Measurements from ENCODE around the gene CHD8.
"Not testable (repeated sequence)": the region's sequence is repeated elsewhere in the genome, so short reads cannot be mapped to it uniquely, and the experiment has no call there.

CHD8 gene

DNA sequence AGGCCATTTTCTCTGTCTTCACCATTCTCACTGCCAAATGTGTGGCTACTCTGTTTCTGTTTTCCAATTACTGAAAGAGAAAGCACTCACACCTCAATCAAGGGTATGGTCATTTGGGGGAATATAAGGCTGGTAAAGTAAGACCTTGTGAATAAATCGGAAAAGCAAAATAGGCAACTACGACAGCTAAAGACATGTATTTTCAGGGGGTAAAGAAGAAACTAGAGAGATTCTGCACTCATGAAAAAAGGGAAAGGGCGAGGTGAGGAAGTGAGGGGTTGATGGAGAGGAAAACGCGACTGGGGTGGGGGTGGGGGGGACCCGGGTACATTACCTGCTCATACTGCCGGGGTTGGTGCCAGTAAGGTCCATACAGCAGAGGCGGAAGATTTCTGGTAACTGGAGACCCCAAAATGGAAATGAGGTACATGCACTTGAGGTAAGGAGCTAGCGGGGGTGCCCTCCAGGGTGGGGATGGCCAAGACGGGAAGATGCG lies 19.3 kb downstream of the CHD8 start:
- no peak for DNase-seq (ENCODE audit: low spot score)

DNA sequence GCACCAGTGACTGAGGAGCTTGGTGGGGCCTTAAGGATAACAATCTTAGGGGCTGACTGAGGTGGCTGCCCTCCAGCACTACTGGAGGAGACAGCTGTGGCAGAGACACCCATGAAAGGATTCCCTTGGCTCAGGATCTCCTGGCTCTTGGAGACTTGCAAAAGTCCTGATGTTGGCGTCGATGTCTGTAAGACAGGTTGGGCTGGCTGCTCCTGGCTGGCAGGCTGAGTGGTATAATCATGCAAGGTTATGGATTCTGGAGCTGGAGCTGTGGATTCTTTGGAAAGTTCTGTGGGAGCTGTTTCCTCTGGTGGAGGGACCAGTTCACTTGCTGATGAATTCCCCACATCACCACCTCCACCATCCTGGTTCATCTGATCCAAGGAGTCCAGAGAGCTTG lies 24.8 kb downstream of the CHD8 start:
- no peak for DNase-seq (ENCODE audit: low spot score)

DNA sequence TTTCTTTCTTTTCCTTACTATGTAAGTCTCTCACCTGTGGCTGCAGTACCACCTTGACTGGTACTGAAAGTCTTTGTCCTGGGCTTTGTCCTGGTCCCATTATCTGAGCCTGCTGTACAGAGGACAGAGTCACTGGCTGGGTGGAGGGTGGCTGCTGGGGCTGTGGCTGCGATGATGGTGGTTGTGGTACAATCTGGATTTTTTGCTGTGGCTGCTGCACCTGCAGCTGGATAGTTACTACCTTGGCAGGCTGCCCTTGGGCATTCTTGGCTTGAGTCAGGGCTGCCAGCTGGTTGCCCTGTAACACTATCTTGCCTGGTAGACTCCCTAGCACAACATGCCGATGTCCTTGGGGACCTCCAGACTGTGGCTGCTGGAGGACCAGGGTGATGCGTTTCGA lies 27.0 kb downstream of the CHD8 start:
- no peak for DNase-seq (ENCODE audit: low spot score)

DNA sequence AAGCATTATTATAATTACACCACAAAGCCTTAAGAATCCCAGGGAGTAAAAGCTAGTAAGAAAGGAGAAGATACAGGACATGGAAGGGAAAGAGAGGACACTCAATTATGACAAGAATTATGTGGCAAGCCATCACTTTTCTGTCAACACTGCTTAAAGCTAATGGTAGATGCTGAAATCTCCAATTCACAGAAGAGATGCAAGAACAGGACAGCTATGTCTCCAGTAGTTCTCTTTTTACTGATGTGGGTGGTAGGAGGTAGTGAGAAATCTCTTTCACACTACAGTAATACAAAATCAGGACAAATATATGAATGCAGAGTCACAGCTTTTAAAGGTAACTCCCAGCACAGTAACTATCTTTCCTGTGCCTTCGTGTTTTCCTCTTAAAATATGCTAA lies 29.2 kb downstream of the CHD8 start:
- no peak for DNase-seq (ENCODE audit: low spot score)

DNA sequence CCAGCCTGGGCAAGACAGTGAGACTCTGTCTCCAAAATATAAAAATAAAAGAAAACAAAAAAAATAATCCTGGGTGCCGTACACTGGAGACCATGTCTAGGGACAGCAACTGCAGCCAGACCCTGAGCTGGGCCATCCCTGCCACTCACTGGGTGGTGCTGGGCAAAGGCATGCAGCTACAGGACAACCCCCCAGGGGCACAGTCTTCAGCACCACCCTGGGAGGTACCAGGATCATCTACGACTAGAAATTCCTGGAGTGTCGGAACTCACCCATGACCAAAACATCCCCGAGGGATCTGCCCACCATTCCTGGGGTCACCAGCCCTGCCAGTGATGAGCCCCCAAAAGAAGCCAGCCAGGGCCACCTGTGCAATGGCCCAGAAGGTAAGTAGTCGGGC lies 36.4 kb downstream of the CHD8 start:
- DNase-seq (ENCODE audit: low spot score): no peak

DNA sequence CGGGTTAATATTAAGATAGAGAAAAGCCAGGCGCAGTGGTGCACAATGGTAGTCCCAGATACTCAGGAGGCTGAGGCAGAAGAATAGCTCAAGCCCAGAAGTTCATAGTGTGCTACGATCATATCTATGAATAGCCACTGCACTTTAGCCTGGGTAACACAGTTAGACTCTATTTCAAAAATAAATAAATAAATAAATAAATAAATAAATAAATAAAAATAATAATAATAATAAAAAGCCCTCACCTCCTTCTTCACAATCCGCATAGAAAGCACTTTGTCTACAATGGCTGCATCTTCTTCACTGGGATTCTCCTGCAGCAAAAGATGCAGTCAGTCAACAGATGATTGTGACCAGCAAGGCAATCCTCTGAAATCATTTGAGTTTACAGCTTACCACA lies 40.6 kb downstream of the CHD8 start:
- no peak for DNase-seq (ENCODE audit: low spot score)

DNA sequence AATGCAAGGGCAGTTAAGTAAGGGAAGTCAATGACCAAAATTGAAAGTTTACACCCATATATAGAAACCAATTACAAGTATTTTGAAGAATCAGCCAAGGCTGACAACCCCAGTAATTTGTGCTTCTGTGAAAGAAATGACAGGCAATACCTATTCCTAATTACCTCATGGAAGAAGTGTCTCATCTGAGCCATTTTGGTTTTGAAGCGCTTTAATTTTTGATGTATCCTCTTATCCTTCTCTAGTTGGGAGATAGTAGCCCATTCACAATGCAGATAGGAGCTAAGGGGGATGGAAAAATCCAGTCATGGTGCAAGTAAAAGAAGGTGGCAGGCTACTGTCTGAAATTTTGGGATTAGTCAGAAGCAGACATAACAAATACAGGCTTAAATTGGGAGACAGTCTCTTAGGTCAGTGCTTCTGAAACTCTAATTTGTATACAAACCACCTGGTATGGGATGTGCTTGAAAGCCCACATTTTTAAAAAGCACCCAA lies 41.7 kb downstream of the CHD8 start:
- no peak for DNase-seq (ENCODE audit: low spot score)

DNA sequence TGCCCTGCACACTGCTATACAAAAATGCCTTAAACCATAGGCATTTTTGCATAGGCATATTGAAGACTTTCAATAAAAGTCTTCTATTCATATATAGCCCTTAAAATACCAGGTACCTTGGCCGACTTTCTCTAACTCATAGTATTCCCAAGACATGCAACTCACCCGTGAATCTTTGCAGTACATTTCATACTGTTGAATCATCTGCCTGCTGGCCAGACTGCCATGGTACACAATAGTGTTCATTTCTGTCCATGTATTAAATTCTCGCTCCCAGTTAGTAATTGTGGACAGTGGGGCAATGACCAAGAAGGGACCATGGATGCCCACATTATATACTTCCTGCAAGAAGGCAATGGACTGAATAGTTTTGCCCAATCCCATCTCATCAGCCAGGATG lies 47.8 kb downstream of the CHD8 start:
- no peak for DNase-seq (ENCODE audit: low spot score)

DNA sequence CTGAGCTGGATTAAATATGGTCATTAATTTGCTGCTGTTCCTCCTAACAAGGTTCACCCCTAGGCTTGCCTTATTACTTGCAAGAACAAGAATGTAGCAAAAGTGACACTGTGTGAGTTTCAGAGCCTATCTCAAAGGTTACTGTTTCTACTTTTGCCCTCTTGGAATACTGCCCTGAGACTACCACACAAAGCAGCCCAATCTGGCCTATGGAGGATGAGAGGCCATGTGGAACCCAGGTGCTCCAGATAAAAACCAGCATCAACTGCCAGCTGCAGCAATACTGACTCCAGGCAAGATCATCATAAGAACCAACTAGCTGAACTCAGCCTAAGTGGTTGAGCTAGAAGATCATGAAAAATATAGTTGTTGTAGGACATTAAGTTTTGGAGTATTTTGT lies 49.7 kb downstream of the CHD8 start:
- DNase-seq (ENCODE audit: low spot score): no peak

DNA sequence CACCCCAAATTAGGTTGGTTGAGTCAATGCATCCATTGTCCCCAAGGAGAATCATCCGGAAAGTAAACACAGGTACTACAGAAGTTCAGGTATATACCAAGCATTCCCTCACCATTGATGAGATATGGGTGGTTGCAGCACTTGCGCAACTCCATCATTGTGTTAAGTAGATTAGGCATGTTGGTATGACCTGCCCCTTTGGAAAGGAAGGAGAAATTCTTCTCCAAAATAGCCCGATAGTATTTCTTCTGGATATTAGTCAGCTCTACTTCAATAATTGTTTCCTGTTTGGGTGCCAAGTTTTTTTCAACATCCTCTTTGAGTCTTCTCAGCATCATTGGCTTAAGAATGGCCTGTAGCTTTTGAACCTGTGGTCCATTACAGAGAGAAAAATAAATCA lies 50.8 kb downstream of the CHD8 start:
- no peak for DNase-seq (ENCODE audit: low spot score)

DNA sequence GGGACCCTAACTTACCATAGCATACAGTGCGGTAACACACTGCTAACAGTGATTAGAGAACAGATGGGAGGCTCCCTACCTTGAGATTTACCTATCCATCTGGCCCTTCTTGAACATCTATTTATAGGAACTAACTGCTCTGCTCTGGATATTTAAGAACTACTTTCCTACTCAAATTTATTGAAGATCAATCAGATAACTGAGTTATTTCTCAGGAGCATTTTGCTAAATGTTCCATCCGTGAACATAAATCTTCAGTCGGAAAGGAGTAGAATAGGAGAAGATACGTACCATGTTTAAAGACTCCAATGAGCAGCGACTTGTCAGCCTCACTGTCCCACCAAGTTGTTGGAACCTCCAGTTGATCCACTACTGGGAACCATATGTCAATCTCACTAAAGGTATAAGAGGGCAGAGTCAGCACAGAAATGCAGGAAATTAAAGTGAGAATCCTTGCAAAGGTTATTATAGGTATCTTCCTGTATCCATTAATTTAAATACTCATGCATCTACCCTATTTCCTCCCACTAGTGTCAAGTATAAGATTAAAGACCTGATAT lies 56.5 kb downstream of the CHD8 start:
- DNase-seq (ENCODE audit: low spot score): no peak

DNA sequence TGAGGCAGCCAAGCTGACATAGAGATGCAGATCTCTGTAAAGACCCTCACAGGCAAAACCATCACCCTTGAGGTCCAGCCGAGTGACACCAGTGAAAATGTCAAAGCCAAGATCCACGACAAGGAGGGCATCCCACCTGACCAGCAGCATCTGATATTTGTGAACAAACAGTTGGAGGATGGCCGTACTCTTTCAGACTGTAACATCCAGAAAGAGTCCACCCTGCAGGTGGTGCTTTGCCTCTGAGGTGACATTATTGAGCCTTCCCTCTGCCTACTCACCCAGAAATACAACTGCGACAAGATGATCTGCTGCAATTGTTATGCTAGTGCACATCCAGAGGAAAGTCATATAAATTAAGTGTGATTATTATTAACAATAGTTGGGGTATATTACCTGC lies 57.0 kb downstream of the CHD8 start:
- no peak for DNase-seq (ENCODE audit: low spot score)

DNA sequence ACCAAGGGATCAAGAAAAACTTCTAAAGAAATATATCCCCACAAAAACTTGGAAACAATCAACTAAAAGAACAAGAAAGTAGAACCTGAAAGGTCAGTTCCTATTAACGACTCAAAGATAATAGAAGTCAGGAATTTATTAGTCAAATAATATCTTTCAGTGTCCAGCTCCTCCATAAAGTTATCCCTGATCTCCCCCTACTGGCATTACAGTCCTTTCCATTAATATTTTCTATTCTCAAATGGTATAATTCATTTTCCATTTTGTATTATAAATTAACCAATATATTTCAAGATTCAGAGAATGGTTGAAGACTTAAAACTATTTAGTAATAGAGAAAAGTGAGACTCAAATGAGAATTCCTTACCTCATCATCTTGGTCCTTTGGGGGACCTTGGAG lies 60.5 kb downstream of the CHD8 start:
- no peak for DNase-seq (ENCODE audit: low spot score)

DNA sequence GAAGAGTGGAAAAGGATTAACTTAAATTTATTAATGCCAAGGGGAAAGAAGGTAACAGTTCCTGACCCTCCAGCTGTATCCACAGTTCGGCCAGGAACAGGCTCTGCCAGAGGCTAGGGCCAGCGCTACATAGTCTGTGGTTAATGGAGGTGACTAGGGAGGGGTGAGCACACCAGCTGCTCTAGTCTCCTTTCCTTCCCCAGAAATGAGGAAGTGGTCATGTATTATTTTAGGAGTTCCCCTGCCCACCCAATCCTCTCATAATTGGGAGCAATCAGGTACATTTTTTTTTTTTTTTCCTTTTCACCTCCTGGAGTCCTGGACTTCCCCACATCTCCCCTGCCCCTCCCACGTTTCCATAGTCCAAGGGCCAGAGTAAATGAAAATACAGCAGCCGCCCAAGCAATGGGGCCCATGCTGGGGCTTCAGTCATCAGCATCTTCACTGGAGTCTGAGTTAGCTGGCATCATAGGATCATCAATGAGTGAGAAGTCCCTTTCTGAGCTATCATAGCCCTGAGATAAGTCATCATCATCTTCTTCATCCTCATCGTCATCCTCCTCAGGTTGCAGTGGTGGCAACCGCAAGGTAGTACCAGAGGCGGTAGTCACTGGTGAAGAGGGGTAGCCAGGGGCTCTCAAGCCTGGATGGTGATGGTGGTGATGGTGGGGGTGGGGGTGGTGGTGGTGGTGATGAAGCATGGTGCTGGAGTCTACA lies 70.6 kb downstream of the CHD8 start:
- DNase-seq (ENCODE audit: low spot score): no peak

DNA sequence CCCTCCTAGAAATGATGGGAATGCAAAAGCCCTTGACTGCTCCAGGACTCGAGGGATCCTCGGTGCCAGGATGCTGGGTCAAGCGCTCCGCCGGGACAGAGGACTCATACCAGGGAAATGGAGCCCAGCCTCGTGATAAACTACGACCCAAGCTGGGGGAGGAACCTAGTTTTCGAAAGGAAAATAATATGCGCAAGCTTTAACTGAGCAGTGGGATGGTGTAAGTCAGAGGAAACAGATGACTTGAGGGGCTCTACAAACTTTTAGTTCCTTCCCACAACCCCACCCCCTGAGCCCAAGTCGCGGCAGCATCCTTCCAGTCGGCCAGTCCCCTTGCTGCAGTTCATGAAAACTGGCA lies 71.5 kb downstream of the CHD8 start:
- no peak for DNase-seq (ENCODE audit: low spot score)

DNA sequence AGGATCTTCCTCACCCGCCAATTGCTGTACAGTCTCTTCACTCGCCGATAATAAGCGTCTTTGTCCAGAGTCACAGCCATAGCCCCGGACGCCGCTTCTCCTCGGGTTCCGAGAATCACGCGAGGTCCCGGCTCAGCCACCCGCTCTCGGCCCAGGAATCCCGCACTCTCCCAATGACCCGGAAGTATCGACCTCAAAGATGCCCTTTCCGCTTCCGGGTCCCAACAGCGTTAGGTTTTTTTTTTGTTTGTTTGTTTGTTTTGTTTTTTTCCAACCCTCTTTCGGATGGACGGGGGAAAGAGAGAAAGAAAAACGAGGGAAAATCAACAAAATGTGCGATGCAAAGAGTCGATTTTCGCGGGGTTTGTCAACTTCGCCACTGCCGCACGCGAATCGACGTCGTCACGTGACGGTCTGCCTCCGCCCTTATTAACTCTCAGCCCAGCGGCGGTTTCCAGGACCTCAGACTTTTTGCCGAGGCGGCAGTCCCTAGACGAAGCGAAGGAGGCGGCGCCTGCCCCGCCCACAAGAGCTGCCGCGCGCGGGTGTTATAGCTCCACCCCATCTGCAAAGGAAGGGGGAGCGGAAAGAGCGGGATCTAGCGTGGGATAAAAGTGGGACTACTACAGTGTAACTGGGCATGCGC lies 72.0 kb downstream of the CHD8 start, which contains the start of gene SUPT16H:
Gene SUPT16H, minus strand, starts transcription at position 172 of the 646 bp plus-strand sequence. Its CDS starts 92 bp downstream, at position 80.
- DNase-seq (ENCODE audit: low spot score): peak; percentile 92

DNA sequence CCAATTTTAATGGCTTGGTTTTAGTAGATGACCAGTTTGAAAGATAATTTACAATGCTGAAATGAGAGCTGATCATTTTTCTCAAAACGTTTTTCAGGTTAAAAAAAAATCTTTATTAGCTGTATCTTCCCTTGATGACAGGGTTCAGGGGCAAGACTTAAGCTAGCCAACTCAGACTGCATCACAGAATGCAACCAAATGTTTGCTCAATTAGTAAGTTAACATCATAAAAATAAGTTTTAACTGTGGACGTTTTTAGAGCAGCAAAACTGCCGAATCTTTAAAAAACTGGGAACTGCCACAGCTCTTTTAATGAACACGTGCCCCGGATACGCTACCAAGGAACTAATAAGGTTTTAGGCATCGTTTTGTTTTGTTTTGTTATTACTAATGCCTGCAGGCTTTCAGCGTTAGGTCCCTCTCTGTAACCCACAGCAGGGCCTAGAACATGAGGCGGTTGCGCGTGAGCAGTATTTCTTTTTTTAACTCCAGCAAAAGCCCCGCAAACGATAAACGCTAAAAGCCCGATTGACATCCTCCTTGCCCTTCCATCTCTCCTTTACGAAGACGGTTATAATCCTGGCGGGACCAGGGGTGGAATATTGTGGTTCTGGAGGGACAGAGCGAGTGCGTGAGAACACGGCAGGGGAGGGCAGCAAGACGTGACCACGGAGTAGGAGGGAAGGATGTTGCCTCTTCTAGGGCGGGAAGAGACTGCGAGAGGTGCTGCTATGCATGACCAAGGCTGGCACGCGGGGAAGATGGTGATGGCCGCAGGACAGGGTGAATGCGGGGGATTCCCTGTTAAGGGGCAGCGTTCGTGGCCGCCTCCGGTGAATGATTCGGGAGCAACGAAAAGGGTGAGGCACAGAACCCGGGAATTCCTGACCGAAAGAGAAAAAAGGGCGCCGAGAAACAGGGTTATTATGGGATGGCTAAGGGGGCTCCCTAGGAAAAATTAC lies 72.8 kb downstream of the CHD8 start:
- DNase-seq (ENCODE audit: low spot score): peak; percentile 30

DNA sequence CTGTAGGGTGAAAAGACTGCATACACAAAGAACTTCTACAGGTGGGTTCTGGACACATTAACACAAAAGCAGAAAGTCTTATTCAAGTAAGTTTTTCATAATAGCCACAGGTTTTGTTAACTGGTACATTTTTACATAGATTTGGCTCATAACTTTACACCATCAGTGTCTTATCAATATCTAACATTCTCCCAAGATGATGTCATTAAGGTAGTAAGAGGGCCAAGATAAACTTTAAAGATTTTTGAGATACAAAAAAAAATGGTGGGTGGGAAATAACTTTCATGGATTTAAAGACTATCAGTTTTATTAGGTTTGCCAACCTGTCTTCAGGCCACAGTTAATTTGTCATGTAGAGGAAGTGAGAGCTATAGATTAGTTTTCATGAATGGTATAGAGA lies 73.8 kb downstream of the CHD8 start:
- no peak for DNase-seq (ENCODE audit: low spot score)

DNA sequence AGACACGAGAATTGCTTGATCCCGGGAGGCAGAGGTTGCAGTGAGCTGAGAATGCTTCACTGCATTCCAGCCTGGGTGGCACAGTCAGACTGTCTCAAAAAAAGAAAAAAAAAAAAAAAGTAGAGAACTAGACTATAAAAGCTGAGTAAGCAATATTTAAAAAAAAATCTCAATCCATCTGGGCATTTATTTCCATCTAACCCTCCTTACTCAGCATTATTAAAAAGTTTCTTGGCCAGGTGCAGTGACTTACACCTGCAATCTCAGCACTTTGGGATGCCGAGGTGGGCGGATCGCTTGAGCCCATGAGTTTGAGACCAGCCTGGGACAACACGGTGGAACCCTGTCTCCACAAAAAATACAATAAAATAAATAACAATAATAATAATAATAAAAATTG lies 76.6 kb downstream of the CHD8 start:
- DNase-seq (ENCODE audit: low spot score): no peak

DNA sequence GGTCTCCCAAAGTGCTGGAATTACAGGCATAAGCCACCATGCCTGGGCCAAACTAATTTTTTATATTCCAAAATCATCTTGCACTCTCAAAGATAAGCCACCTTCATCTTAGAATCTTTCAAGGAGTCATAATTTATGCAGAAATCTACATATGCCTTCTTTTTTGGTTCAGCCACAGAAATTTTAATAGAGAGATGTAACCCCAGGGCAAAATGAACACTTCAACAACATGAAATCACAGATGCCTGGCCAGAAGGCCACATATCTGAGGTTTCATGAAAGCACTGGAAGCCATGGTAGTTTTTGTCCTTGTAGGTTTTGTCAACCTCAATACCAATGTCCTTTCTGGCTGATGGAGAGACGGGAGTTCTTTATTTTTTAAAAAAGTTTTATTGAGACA lies 81.9 kb downstream of the CHD8 start:
- no peak for DNase-seq (ENCODE audit: low spot score)

DNA sequence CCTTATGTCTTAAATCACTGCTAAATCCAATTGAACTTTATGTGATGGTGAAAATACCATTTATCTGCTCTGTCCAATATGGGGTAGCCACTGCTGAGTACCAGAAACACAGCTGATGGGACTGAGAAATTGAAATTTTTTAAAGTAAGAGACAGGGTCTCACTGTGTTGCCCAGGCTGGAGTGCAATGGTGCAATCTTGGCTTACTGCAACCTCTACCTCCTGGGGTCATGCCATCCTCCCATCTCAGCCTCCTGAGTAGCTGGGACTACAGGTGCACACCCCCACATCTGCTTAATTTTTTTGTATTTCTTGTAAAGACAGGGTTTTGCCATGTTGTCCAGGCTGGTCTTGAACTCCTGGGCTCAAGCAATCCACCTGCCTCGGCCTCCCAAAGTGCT lies 83.1 kb downstream of the CHD8 start:
- not testable (repeated sequence) for DNase-seq (ENCODE audit: low spot score)
